GM13976 (cell line): Measurements from ENCODE around the gene NQO2.
"Not testable (repeated sequence)": the region's sequence is repeated elsewhere in the genome, so short reads cannot be mapped to it uniquely, and the experiment has no call there.

Source experiments
- DNase-seq: peaks from one replicate; pipeline ENCODE4 v3.0.0; 2012; ENCODE audit warnings: low spot score
- CTCF ChIP-seq: IDR thresholded peaks from 2 replicates; pipeline ENCODE4 v1.5.1; 2012; ENCODE audit warnings: borderline replicate concordance, mild to moderate bottlenecking; ENCODE audit not compliant: insufficient read depth; ENCODE audit errors: extremely low read depth, missing control alignments, control extremely low read depth
- in situ Hi-C: fragments of 300-500 bp; cut with MboI; formaldehyde crosslinking; loops from one replicate; pipeline ENCODE4 v1.12.0; 2022; ENCODE audit warnings: low sequenced_read_pairs, mixed read lengths, inconsistent platforms; ENCODE audit not compliant: unreplicated experiment

Gene NQO2

GRCh38 chr6:2998998-2999617 is 586 bp upstream of the NQO2 start:
- no peak for TF ChIP-seq CTCF
- DNase-seq: no peak
- in situ Hi-C loops: loop anchor here (10.0 kb wide), 1 partner anchor 56 kb away; no protein-coding TSS in a partner anchor

GRCh38 chr6:3001146-3001772 is 1.6 kb downstream of the NQO2 start:
- in situ Hi-C loops: no loop called here
- no peak for TF ChIP-seq CTCF

GRCh38 chr6:3001773-3002293 is 2.1 kb downstream of the NQO2 start:
- peak; percentile 68 for DNase-seq
- in situ Hi-C loops: no loop called here
- peak; percentile 54 for TF ChIP-seq CTCF

More at GRCh38 chr6:3001146-3001772, 1.6 kb downstream of the NQO2 start:
- DNase-seq: no peak

GRCh38 chr6:3003226-3003625 is 3.5 kb downstream of the NQO2 start:
- DNase-seq, in situ Hi-C loops: not testable (repeated sequence)

GRCh38 chr6:3005077-3005476 is 5.4 kb downstream of the NQO2 start:
- TF ChIP-seq CTCF: no peak
- in situ Hi-C loops: no loop called here

GRCh38 chr6:3005874-3006273 is 6.2 kb downstream of the NQO2 start:
- no peak for DNase-seq
- no peak for TF ChIP-seq CTCF
- in situ Hi-C loops: no loop called here

More at GRCh38 chr6:3005077-3005476, 5.4 kb downstream of the NQO2 start:
- no peak for DNase-seq

- no peak for DNase-seq
- in situ Hi-C loops: no loop called here
- TF ChIP-seq CTCF: no peak
These were observed 6.8 kb downstream of the NQO2 start for GRCh38 chr6:3006476-3006875.
